SK-N-SH (cell line): ENCODE data around the gene CCDC74B. TPM values are rescaled to one million over a fixed set of nuclear protein-coding genes. Genes with fewer than 3 reads are reported as not detected.
"Not testable (repeated sequence)": the region's sequence is repeated elsewhere in the genome, so short reads cannot be mapped to it uniquely, and the experiment has no call there.

Experiments used
- CTCF ChIA-PET: fragments of 300-600, 350-600 bp; formaldehyde crosslinking; extraction: SDS; loops from one replicate; lab custom pipeline; 2021; lab: Yijun Ruan, JAX
- POLR2A ChIA-PET: fragments of 350-600 bp; sonication (Branson Sonifier 250); formaldehyde crosslinking; extraction: SDS; loops from one replicate; lab custom pipeline; 2020; ENCODE audit warnings: antibody characterized with exemption, inconsistent platforms; lab: Yijun Ruan, JAX
- DNase-seq: peaks from one replicate; pipeline ENCODE4 v3.0.0; 2012
- H2AFZ ChIP-seq: fragments of 200-600 bp; sonication (generic); 2 replicates; pipeline ENCODE4 v1.8.1; 2016; ENCODE audit warnings: antibody characterized with exemption, mild to moderate bottlenecking, low read depth
- H3F3A ChIP-seq: fragments of 200-600 bp; sonication (generic); replicated peaks from 2 replicates; pipeline ENCODE3; 2016; ENCODE audit warnings: antibody characterized with exemption, mild to moderate bottlenecking; ENCODE audit not compliant: insufficient read depth
- H3K27ac ChIP-seq, 2 experiments: fragments of 200-500 bp in 1 of 2; fragments of 200-600 bp in 1 of 2; sonication (Bioruptor generic) in 1 of 2; sonication (generic), shearing (Covaris generic) in 1 of 2; 2 replicates each; pipeline versions ENCODE4 v1.5.1 to v1.6.1; 2014 to 2016; ENCODE audit warnings: low read depth in 2 of 2, inconsistent platforms in 1 of 2, low read length in 1 of 2, mild to moderate bottlenecking in 1 of 2, mixed read lengths in 1 of 2
- H3K27me3 ChIP-seq: fragments of 200-600 bp; sonication (generic), shearing (Covaris generic); 2 replicates; pipeline ENCODE4 v1.6.1; 2016; ENCODE audit warnings: mixed run types; ENCODE audit not compliant: insufficient read depth
- H3K36me3 ChIP-seq, 2 experiments: fragments of 200-500 bp in 1 of 2; fragments of 200-600 bp in 1 of 2; sonication (Bioruptor generic) in 1 of 2; sonication (generic) in 1 of 2; replicated peaks in 1 of 2; 2 replicates each; pipeline versions ENCODE3 to v1.5.1; 2014 to 2016; ENCODE audit warnings: low read length in 1 of 2, mild to moderate bottlenecking in 1 of 2; ENCODE audit not compliant: insufficient read depth in 2 of 2, control insufficient read depth in 1 of 2
- H3K4me1 ChIP-seq, 2 experiments: fragments of 200-500 bp in 1 of 2; fragments of 200-600 bp in 1 of 2; sonication (Bioruptor generic) in 1 of 2; sonication (generic), shearing (Covaris generic) in 1 of 2; 2 replicates each; pipeline versions ENCODE4 v1.5.1 to v1.6.1; 2014 to 2016; ENCODE audit warnings: low read depth in 1 of 2, low read length in 1 of 2, mixed run types in 1 of 2; ENCODE audit not compliant: insufficient read depth in 2 of 2, control insufficient read depth in 1 of 2
- H3K4me2 ChIP-seq: fragments of 200-600 bp; sonication (generic), shearing (Covaris generic); 2 replicates; pipeline ENCODE4 v1.6.1; 2017; ENCODE audit warnings: mixed run types
- H3K4me3 ChIP-seq, 2 experiments: fragments of 200-500 bp in 1 of 2; fragments of 200-600 bp in 1 of 2; sonication (Bioruptor generic) in 1 of 2; sonication (generic), shearing (Covaris generic) in 1 of 2; 2 replicates each; pipeline versions ENCODE4 v1.5.1 to v1.8.1; 2014 to 2016; ENCODE audit warnings: low read depth in 2 of 2, inconsistent platforms in 1 of 2, low read length in 1 of 2, mild to moderate bottlenecking in 1 of 2, mixed read lengths in 1 of 2, moderate library complexity in 1 of 2
- H3K79me2 ChIP-seq: fragments of 200-600 bp; sonication (generic); 2 replicates; pipeline ENCODE4 v1.8.1; 2017; ENCODE audit warnings: mild to moderate bottlenecking; ENCODE audit not compliant: insufficient read depth
- H3K9ac ChIP-seq: fragments of 200-600 bp; sonication (generic); 2 replicates; pipeline ENCODE4 v1.6.1; 2017; ENCODE audit warnings: mixed run types
- H3K9me2 ChIP-seq: fragments of 200-600 bp; sonication (generic); 2 replicates; pipeline ENCODE4 v1.6.1; 2017; ENCODE audit warnings: mixed run types
- H3K9me3 ChIP-seq: fragments of 200-600 bp; sonication (generic); 2 replicates; pipeline ENCODE4 v1.6.1; 2017; ENCODE audit warnings: mixed run types, mild to moderate bottlenecking, moderate library complexity
- H4K20me1 ChIP-seq: fragments of 200-600 bp; sonication (generic); 2 replicates; pipeline ENCODE4 v1.6.1; 2017; ENCODE audit warnings: mild to moderate bottlenecking, mixed run types; ENCODE audit not compliant: insufficient read depth
- CHD2 ChIP-seq: fragments of 150-350 bp; IDR thresholded peaks from 2 replicates; pipeline ENCODE4 v1.6.1; 2018; ENCODE audit warnings: low read length; ENCODE audit not compliant: partially characterized antibody
- FOSL2 ChIP-seq: IDR thresholded peaks from 2 replicates; pipeline ENCODE4 v1.4.0; 2012; ENCODE audit warnings: low read depth, mild to moderate bottlenecking, moderate library complexity, borderline replicate concordance
- MEF2A ChIP-seq: IDR thresholded peaks from 2 replicates; pipeline ENCODE4 v1.4.0; 2012; ENCODE audit warnings: low read depth, borderline replicate concordance
- WGBS: methylation state at CpG from one replicate; pipeline ENCODE4 v1.1.6; 2017; ENCODE audit warnings: low lambda C conversion rate; 5-methylcytosine and 5-hydroxymethylcytosine counted together
- polyA plus RNA-seq, 3 experiments: library from polyadenylated mRNA; depleted of rRNA; stranded (reverse); fragments of >200 nt; gene quantifications; 2 replicates each; pipeline ENCODE4 v1.2.3, GENCODE V29; 2012

CCDC74B gene
- polyA plus RNA-seq, 1 of the 3 experiments (the other 2 are of a cell fraction): 14.5 TPM

DNA sequence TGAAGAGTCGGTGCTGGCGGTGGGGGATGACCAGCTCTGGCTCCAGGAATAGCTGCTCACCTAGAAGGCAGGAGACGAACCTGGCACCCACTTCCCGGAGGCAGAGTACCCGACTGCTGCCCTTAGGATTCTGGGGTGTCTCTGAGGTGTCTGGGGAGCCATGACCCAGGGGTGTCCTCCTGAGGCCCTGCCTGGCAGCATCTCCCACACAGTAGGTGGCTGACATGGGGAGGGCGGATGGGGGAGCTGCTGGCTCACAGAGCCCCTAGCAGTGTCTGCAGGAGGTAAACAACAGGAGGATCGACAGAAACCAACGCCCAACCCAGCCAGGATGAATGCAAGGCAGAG is 9.5 kb upstream of the CCDC74B start:
- H3K9ac ChIP-seq, H3K79me2 ChIP-seq, DNase-seq, H3K4me3 ChIP-seq, H4K20me1 ChIP-seq, CTCF ChIA-PET, POLR2A ChIA-PET, H3K4me2 ChIP-seq, H3K9me2 ChIP-seq, H3F3A ChIP-seq, H3K9me3 ChIP-seq, H3K27me3 ChIP-seq, H3K27ac ChIP-seq, H2AFZ ChIP-seq: not testable (repeated sequence)
- Histone ChIP-seq H3K36me3 (peaks cover 0 to 25% of the 10 kb centered on the region in 2 experiments), H3K4me1 (peaks cover 0 to 21% of the 10 kb centered on the region in 2 experiments; a peak in 1 of 4 replicates)
- WGBS: 100% methylated on average over 5 of the region's 8 CpGs

- H3K4me2 ChIP-seq, H4K20me1 ChIP-seq, DNase-seq, H3K9me3 ChIP-seq, CTCF ChIA-PET, H3K27me3 ChIP-seq, POLR2A ChIA-PET, H3K27ac ChIP-seq, H3K9ac ChIP-seq, H3K4me3 ChIP-seq, H3F3A ChIP-seq, H3K9me2 ChIP-seq, H3K79me2 ChIP-seq, H2AFZ ChIP-seq: not testable (repeated sequence)
- 87% methylated on average over 13 of the region's 23 CpGs for WGBS
- H3K4me1 ChIP-seq: peaks cover 0 to 21% of the 10 kb centered on the region in 2 experiments; a peak in 1 of 4 replicates
- peaks cover 0 to 25% of the 10 kb centered on the region in 2 experiments for H3K36me3 ChIP-seq
These were observed 9.0 kb upstream of the CCDC74B start for GRCh38 chr2:130153721-130154422.

- Histone ChIP-seq H3K4me2 (no peak overlapping the region), H3K9me3 (no peaks in the 10 kb centered on the region), H3K79me2 (no peaks in the 10 kb centered on the region), H2AFZ (no peak overlapping the region), H3K36me3 (peaks cover 0 to 25% of the 10 kb centered on the region in 2 experiments), H3K9ac (no peak overlapping the region), H3K27me3 (no peaks in the 10 kb centered on the region), H3K4me1 (peaks cover 0 to 21% of the 10 kb centered on the region in 2 experiments; a peak in 1 of 4 replicates), H3F3A (no peaks in the 10 kb centered on the region), H3K4me3 (no peak overlapping the region), H3K27ac (no peak overlapping the region; a peak in 1 of 4 replicates), H3K9me2 (no peaks in the 10 kb centered on the region), H4K20me1 (no peaks in the 10 kb centered on the region)
- ChIA-PET POLR2A (no interaction called here), CTCF (no interaction called here)
- TF ChIP-seq CHD2 (no peak), FOSL2 (no peak), MEF2A (no peak)
- WGBS: 94% methylated on average over 7 of the region's 25 CpGs
- no peak for DNase-seq
These were observed 8.1 kb upstream of the CCDC74B start for GRCh38 chr2:130152816-130153595.

- POLR2A ChIA-PET, H3K4me2 ChIP-seq, H2AFZ ChIP-seq, H3K9me3 ChIP-seq, H3K4me3 ChIP-seq, H3K79me2 ChIP-seq, H3K9ac ChIP-seq, H3K9me2 ChIP-seq, H3K27ac ChIP-seq, H4K20me1 ChIP-seq, H3F3A ChIP-seq, DNase-seq, H3K27me3 ChIP-seq: not testable (repeated sequence)
- CTCF ChIA-PET: interaction anchor here (0.9 kb wide), 1 partner anchor 180 kb away, joined by 3 read pairs; no protein-coding TSS in a partner anchor
- Histone ChIP-seq H3K4me1 (peaks cover 0 to 16% of the 10 kb centered on the region in 2 experiments; a peak in 1 of 4 replicates), H3K36me3 (peaks cover 0 to 25% of the 10 kb centered on the region in 2 experiments)
- whole genome bisulfite sequencing: 97% methylated on average over 16 of the region's 27 CpGs
These were observed 7.4 kb upstream of the CCDC74B start for GRCh38 chr2:130152136-130152815.

DNA sequence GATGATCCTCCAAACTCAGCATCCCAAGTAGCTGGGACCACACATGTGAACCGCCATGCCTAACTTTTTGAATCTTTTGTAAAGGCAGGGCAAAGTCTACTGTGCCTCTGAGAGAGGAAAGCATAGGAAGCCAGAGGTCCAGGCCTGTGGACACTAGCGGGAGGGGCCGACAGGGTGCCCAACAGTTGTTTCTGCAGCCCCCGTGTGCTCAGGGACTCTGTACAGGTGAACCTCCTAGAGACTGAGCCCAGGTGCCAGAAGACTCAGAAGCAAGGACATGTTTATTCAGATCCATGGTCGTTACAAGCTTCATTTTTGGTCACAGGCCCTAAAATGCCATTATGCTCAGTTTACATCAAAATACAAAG is 6.2 kb upstream of the CCDC74B start:
- H3K27ac ChIP-seq, H3K9me3 ChIP-seq, H3F3A ChIP-seq, H4K20me1 ChIP-seq, H3K79me2 ChIP-seq, H3K9me2 ChIP-seq, H2AFZ ChIP-seq, H3K4me2 ChIP-seq, DNase-seq, POLR2A ChIA-PET, H3K9ac ChIP-seq, H3K4me3 ChIP-seq, H3K4me1 ChIP-seq, CTCF ChIA-PET, H3K27me3 ChIP-seq: not testable (repeated sequence)
- peaks cover 0 to 25% of the 10 kb centered on the region in 2 experiments for H3K36me3 ChIP-seq
- WGBS: 67% methylated on average over 3 of the region's 5 CpGs
